PC-9 (cell line): Measurements from ENCODE around the gene KLRK1.
"Not testable (repeated sequence)": the region's sequence is repeated elsewhere in the genome, so short reads cannot be mapped to it uniquely, and the experiment has no call there.

Experiments
- CTCF ChIP-seq: fragments of 200-600 bp; sonication (generic); conservative IDR thresholded peaks from 2 replicates; pipeline ENCODE4 v1.6.1; 2017; ENCODE audit warnings: mixed run types, antibody characterized with exemption, mild to moderate bottlenecking, moderate library complexity
- EZH2 ChIP-seq: fragments of 200-600 bp; sonication (generic); IDR thresholded peaks from 2 replicates; pipeline ENCODE4 v1.8.0; 2017; ENCODE audit warnings: antibody characterized with exemption, low read depth

GRCh38 chr12:10420334-10420733, 30.5 kb upstream of the KLRK1 start, which contains the start of gene KLRC3:
- not testable (repeated sequence) for TF ChIP-seq CTCF, EZH2
